IPS-NIHi7 (cell line): Measurements from ENCODE around the gene EIF2B2.

Experiments used
- DNase-seq: peaks from one replicate; pipeline ENCODE4 v3.0.0; 2012; ENCODE audit warnings: mixed read lengths; ENCODE audit errors: extremely low spot score

Gene EIF2B2

DNA sequence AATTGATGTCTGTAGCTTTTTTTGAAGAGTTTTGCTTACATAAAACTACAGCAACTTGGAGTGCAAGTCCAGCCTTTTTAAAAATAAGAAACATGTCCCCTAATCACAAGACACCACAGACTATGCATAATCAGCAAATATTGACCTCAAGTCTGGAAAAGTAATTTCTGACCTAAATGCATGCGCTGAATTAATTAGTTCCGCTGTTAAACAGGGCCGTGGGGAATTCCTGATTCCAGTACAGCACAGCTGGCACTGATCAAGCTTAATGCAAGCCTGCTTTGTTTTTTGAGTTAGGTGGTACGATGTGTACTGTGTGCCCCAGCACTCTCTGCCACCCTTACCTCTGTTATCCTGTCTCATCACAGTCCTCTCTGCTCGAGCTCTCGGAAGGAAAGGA lies 39.3 kb downstream of the EIF2B2 start:
- no peak for DNase-seq

DNA sequence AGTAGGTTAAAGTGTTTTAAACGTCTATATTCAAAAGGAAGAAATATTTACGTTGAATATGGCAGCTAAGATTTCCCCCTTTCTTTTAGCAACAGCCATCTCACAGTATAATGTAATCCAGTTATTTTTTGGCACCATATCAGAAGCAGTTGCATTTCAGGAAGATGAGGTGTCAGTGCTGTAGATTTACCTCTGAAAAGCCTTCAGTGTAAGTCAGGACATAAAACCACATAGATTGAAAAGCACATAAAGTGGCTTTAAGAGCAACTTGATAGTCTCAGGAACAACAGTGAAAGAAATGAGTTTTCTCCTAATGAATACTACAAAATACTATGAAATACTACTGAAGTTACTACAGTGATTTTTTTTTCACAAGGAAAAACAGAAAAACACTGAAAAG lies 41.6 kb downstream of the EIF2B2 start:
- no peak for DNase-seq

DNA sequence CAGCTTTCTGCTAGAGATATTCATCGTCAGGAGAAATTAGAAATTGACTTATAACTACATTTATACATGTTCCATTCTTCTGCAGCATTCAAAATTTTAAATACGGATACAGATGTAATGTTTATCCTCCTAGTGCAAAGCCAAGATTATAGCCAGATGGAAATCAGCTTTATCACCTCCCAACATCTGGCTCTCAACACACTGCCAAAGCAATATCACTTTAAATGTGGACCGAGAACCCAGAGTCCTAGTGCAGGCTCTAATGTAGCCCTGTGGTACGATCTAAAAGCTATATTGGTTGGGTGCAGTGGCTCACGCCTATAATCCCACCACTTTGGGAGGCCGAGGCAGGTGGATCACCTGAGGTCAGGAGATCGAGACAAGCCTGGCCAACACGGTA lies 42.0 kb downstream of the EIF2B2 start:
- DNase-seq = no peak

DNA sequence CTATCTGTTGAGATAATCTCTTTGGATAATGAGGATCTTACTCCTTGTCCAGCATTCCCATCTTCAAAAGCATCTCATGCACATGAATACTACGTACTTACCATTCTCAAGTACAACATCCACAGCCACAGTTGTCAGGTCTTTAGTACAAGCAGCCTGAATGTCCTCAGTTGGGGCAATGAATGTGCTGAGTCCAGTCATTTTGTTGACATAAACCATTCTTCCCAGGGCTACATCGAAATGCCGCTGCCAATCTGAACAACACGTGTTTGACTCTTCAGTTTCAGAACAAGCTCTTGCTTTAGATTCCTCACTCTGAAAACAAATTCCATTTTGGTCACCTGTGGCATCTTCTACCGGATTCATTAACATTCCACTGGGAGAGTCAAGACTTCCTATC lies 43.6 kb downstream of the EIF2B2 start:
- DNase-seq = no peak

DNA sequence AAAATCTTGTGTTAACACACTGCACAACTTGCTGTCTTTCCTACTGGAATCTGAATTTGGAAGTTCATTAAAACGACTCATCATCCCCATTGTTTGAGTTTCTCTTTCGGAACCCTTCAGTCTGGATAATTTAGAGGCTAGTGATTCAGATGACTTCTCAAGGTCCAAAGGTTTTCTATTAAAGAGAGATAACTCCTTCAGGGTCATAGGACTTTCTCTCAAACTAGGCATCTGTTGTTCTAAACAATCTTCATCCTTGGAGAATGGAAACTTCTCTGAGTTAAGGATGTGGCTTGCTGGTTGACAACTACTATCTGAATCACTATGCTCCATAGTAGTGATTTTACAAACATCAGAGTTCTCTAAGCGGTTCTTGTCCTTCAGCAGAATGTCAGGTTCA lies 44.2 kb downstream of the EIF2B2 start:
- no peak for DNase-seq

DNA sequence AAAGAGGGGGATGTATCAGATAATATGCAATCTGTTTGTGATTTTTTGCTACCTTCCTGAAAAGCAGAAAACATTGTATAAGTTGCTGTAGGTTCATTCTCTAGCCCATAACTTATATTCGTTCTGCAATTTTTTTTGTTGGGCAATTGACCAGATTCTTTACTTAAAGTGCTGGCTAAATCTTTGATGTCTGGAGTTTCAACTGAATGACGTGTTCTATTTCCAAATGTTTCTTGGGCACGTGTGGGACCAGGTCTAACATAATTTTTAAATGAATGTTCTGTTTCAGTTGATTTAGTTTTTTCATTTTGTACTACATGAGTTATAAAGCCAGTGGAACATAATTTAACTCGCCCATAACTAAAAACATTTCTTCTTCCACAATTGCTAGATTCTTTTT lies 44.8 kb downstream of the EIF2B2 start:
- DNase-seq = no peak

DNA sequence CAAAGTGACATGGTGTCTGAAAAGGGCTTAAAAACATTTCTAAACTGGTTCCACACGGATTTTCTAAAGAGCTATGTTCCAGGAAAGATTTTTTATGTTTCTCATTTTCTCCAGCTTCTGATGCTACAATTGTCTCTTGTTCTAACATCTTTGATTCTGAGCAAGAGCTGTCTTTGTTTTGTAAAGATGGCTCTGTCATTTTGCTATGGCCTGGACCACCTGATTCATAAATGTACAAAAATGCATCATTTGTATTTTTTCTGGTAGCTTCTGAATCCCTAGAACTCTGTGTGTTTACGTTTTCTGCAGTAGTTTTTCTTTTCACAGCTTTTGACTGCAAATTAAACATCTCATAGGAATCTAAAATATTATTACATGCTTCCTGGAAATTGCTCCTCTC lies 45.4 kb downstream of the EIF2B2 start:
- no peak for DNase-seq

DNA sequence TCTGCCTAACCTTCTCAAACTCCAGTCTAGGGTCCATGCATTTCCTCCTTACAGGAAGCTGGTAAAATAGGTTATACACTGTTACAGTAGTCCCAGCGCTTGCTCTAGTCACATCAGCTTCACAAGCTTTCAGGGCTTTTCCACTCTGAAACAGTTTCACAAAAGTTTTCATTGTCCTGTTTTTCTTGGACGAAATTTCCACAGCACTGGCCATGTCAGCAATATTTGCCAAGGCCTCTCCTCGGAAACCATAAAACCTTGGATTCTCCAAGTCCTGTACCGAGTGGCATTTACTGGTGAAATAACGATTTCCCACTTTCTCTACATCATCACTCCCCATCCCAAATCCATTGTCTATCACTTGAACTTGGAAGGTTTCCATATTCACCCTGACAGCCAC lies 46.4 kb downstream of the EIF2B2 start:
- DNase-seq = no peak

DNA sequence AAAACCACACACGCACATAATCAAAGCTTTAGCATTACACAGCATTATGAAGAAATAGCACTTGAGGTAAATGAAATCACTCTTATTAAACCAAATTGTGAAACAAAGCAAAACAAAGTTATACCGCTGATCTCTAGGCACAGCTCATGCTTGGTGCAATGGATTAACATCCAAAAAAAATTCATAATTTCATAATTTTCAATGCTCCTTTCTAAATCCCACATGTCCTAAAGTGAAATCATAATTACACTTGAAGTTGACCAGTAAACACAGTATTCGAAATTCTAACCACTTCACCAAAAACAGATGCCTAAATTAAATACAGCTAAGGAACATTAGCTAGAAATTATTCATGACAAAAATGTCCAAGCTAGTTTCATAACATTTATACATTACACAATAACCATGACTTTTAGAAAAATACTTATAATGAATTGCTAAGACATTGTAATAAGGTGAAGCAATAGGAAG lies 47.0 kb downstream of the EIF2B2 start:
- no peak for DNase-seq

DNA sequence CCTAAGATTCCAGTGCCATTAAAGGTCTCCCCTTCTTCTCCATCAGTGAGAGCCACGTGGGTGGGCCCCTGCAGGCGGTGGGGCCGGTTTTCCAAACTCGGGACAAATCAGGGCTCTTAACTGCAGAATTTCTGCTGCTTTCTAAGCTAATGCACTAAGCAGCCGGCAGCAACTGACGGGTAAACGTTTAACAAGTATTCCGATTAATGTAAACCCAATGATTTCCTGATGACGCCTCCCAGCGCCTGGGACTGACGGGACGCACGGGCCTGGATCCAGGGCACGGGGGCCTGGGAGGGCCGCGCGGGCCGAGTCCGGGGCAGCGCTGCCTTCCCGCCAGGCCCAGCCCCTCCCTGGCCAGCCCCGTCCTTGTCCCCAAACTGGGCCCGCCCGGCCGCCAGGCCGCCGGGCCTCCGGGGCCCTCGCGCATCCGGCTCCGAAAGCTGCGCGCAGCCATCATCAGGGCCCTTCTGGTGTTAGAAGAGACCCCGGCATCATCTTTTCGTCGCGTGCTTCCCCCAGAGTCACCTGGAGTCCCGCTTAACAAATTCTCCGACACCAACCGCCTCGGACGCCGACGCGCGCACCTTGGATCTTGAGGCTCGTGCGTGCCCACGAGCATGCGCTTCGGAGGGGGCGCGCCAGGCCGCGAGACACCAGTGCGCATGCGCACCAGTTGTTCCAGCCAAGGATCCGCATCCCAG lies 48.3 kb downstream of the EIF2B2 start, which contains the start of gene MLH3:
Gene MLH3, minus strand, starts transcription at position 616 of the 704 bp plus-strand sequence. CDS start 1,812 bp downstream, outside the sequence.
- DNase-seq = peak; percentile 97

DNA sequence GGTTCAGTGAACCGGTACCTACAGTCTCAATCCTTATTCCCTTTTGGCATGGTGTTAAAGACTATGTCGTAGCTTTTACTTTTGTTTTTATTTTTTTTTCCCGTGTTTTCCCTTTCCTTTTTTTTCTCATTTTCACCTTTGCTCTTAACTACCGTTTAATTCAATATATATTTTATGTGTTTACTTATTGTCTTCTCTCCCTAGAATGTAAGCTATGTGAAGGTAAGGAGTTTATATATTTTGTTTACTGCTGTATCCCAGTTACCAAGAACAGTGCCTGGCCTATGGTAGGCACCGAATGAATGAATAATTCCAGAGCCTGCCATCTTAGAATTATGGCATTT lies 48.8 kb downstream of the EIF2B2 start:
- no peak for DNase-seq

DNA sequence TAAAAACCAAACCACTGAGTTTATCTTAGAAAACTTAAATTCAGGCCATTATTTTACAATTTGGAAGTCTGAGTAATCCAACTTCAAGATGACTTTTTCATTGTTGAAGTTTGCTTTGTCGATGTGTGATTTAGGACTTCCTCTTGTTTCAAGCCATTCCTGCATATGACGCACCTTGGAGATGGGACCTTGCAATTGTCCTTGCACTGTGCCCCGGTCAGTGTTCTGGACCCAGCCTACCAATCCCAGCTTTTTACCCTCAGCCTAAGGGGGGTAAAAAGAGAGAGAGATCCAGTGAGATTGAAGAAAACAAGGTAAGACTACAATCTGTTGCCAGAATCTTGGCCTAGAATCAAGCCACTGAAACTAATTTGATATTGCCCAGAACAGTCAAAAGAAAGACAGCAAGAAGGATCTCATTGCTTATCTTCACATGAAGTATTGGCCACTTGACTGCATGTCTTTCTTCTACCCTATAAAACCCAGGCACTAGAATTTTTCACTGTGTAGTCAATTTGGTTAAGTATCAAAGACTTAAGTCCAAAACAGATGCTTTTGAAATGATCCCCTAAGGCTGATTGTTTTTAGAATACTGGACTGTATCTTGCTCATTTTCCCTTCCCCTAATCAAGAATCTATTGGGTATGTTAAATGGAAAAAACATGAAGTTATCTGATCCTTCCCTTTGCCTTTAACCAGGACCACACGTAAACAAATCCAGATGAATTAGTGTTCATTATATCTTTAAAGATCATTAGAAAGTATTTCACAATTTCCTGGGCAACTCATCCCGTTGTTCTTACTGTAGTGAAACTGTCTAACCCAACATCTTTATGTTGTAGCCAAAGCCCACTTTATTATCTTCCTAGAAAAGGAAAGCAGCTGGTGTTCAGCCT lies 50.9 kb downstream of the EIF2B2 start:
- no peak for DNase-seq

DNA sequence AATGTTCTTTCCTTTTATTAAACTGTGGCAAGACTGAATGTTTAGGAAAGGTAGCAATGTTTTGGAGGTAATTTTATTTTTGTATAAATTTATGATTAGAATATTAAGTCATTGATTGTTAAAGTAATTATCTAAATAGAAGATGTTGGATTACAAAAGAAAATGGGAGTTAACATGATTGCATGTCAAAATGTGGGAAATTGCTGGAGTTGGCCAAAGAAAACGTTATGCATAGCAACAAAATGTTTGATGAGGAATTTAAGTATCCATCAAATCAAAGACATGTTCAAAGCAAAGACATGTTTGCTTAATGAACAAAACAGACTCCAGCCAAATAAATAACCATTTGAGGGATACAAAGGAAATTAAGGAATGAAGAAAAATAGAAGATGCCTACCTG lies 51.7 kb downstream of the EIF2B2 start:
- DNase-seq = no peak

DNA sequence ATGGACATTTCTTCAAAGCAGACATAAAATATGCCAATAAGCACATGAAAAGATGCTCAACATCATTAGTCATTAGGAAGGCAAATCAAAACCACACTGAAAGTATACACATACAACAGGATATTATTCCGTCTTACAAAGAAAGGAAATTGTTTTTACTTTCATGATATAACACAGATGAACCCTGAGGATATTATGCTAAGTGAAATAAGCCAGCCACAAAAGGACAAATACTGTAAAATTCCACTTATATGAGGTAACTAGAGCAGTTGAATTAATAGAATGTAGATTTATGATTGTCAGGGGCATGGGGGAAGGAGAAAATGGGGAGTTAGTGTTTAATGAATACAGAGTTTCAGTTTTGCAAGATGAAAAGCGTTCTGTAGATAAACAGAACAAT lies 56.9 kb downstream of the EIF2B2 start:
- no peak for DNase-seq

DNA sequence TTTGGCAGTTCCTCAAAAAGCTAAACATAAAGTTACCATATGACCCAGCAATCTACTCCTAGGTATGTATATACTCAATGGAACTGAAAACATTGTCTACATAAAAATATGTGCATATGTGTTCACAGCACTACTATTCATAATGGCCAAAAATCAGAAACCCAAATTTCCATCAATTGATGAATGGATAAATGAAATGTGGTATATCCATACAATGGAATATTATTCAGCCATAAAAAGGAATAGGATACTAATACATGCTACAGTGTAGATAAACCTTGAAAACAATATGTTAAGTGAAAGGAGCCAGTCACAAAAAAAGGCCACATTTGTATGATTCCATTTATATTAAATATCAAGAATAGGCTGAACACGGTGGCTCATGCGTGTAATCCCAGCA lies 57.7 kb downstream of the EIF2B2 start:
- no peak for DNase-seq
